ENCODE measurements around the gene COL6A1.

DNA sequence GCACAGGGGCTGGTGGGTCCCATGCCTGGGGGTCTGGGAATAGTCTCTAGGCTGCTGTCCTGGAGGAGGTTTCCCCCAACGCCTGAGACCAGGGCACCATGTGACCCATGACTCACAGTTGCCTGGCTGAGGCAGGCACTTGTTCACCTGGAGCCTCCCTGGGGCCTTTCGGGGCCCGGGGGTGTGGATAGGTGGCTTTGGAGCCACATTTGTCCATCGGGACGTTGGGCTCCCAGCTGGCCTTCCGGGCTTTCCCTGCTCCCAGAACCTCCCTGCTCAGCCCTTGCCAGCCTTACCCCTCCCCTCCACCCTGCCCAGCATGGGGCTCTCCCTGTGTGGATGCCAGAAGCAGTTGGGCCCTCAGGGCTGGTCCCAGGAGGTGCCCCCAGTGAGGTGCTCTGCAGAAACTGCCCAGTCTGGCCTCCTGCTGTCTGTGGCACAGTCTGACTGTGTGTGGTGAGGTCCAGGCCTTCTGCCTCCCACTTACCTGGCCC, 14.2 kb downstream of the COL6A1 start:
- TF ChIP-seq, protein P1, sequence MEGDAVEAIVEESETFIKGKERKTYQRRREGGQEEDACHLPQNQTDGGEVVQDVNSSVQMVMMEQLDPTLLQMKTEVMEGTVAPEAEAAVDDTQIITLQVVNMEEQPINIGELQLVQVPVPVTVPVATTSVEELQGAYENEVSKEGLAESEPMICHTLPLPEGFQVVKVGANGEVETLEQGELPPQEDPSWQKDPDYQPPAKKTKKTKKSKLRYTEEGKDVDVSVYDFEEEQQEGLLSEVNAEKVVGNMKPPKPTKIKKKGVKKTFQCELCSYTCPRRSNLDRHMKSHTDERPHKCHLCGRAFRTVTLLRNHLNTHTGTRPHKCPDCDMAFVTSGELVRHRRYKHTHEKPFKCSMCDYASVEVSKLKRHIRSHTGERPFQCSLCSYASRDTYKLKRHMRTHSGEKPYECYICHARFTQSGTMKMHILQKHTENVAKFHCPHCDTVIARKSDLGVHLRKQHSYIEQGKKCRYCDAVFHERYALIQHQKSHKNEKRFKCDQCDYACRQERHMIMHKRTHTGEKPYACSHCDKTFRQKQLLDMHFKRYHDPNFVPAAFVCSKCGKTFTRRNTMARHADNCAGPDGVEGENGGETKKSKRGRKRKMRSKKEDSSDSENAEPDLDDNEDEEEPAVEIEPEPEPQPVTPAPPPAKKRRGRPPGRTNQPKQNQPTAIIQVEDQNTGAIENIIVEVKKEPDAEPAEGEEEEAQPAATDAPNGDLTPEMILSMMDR (IDR thresholded peaks at IDR 0.05; ENCODE audit: poor library complexity), result no peak
- no peak for TF ChIP-seq EZH2phosphoT487 (IDR thresholded peaks at IDR 0.05; ENCODE audit: low read depth, severe bottlenecking, unreplicated experiment)

Data from hepatocyte (in vitro differentiated cells).